WERI-Rb-1 (cell line): ENCODE measurements around the gene ADAMTS15.

Experiments used
- DNase-seq: peaks from one replicate; pipeline ENCODE4 v3.0.0-alpha.2; 2020
- H3K27ac ChIP-seq: fragments of 250-450 bp; sonication (Bioruptor Pico); 2 replicates; pipeline ENCODE4 v1.5.1; 2020; ENCODE audit warnings: mild to moderate bottlenecking, moderate library complexity
- H3K27me3 ChIP-seq: fragments of 250-450 bp; sonication (Bioruptor Pico); 2 replicates; pipeline ENCODE4 v1.5.1; 2021; ENCODE audit warnings: mild to moderate bottlenecking, low read depth, moderate library complexity; ENCODE audit not compliant: insufficient read depth, severe bottlenecking
- H3K36me3 ChIP-seq: fragments of 250-450 bp; sonication (Bioruptor Pico); 2 replicates; pipeline ENCODE4 v1.5.1; 2020; ENCODE audit warnings: mild to moderate bottlenecking, moderate library complexity
- H3K4me3 ChIP-seq: 2 replicates; pipeline ENCODE4 v1.5.1; 2011; ENCODE audit warnings: low read depth, mild to moderate bottlenecking, control low read depth, low read length
- H3K9me3 ChIP-seq: fragments of 250-450 bp; sonication (Bioruptor Pico); 2 replicates; pipeline ENCODE4 v1.5.1; 2021; ENCODE audit warnings: mild to moderate bottlenecking, moderate library complexity; ENCODE audit not compliant: severe bottlenecking
- TF ChIP-seq, protein P1 (sequence below): IDR thresholded peaks from 2 replicates; pipeline ENCODE4 v1.5.1; 2011; ENCODE audit warnings: low read depth, mild to moderate bottlenecking, control low read depth, inconsistent platforms, low read length

The ADAMTS15 gene

DNA sequence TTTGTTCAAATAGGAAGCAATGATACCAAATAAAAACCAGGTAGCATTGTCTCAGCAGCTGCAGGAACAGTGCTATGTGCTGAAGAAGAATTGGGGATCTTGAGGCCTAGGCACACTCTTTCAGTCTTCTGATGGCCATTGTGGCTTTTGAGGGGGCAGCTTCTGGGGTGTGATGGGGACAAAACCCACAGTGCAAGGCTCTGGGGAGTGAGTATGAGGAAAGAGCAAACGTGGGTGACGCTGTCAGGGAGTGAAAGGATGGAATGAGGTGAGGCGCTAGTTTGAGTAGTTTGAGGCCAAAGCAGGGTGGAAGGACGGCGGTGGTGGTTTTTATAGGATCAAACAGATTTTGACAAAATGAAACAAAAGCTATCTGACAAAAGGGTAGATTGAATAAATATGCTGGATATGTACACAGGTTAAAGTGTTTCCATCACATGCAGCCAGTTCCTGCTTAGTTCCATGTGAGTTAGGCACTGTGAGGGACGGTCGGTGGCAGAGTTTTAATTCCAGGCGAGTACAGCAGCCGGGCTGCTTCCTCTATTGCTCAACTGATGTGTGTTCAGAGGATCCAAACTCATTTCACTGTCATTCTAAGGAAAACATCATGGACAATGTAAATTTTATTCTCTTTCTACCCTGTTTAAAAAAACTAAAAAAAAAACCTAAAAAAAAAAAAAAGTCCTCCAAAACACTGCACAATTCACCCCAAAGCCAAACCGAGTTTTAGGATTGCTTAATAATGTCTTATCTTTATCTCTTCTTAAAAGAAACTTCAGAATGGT is 18.9 kb downstream of the ADAMTS15 start:
- Histone ChIP-seq H3K27me3 (no peaks in the 10 kb centered on the region), H3K9me3 (no peaks in the 10 kb centered on the region), H3K4me3 (no peak overlapping the region), H3K36me3 (no peaks in the 10 kb centered on the region), H3K27ac (no peak overlapping the region)
- TF ChIP-seq, protein P1, sequence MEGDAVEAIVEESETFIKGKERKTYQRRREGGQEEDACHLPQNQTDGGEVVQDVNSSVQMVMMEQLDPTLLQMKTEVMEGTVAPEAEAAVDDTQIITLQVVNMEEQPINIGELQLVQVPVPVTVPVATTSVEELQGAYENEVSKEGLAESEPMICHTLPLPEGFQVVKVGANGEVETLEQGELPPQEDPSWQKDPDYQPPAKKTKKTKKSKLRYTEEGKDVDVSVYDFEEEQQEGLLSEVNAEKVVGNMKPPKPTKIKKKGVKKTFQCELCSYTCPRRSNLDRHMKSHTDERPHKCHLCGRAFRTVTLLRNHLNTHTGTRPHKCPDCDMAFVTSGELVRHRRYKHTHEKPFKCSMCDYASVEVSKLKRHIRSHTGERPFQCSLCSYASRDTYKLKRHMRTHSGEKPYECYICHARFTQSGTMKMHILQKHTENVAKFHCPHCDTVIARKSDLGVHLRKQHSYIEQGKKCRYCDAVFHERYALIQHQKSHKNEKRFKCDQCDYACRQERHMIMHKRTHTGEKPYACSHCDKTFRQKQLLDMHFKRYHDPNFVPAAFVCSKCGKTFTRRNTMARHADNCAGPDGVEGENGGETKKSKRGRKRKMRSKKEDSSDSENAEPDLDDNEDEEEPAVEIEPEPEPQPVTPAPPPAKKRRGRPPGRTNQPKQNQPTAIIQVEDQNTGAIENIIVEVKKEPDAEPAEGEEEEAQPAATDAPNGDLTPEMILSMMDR = no peak
- no peak for DNase-seq

DNA sequence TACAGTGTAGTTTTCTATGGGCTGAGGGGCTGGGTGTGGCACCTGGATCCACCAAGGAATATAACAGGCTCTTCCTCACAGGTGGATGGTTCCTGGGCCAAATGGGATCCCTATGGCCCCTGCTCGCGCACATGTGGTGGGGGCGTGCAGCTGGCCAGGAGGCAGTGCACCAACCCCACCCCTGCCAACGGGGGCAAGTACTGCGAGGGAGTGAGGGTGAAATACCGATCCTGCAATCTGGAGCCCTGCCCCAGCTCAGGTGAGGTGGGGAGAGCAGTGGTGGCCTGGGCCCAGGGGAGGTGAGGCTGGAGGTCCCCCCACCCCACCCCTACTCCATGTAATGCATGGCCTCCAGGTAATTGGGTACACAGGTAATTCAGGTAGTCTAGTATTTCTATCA is 20.7 kb downstream of the ADAMTS15 start:
- H3K4me3 ChIP-seq = no peak overlapping the region
- no peak for DNase-seq
- H3K27ac ChIP-seq = no peak overlapping the region
- no peaks in the 10 kb centered on the region for H3K36me3 ChIP-seq
- no peaks in the 10 kb centered on the region for H3K27me3 ChIP-seq
- H3K9me3 ChIP-seq = no peaks in the 10 kb centered on the region
- TF ChIP-seq, protein P1 = no peak

DNA sequence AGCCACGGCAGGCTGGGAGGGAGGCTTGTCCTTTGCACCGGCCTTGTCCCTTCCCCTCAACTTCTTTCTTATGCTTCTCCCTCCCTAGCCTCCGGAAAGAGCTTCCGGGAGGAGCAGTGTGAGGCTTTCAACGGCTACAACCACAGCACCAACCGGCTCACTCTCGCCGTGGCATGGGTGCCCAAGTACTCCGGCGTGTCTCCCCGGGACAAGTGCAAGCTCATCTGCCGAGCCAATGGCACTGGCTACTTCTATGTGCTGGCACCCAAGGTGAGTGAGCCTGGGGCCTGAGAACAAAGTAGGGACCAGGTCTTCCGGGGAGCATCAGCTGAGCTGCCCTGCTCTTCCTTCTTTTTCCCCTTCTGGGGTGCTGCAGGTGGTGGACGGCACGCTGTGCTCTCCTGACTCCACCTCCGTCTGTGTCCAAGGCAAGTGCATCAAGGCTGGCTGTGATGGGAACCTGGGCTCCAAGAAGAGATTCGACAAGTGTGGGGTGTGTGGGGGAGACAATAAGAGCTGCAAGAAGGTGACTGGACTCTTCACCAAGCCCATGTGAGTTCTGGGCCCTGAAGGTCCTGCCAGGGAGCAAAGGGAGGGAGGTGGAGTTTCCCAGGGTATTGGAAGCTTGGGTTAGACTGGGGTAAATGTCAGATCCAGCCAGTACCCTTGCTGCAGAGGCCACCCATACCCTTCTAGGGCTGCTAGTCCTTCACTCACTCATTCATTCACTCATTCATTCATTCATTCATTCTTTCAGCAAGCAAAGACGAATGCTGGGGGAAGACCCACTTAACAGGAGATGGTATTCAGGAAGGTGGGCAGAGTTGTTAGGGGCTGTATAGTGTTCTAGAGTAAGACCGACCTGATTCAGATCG is 22.6 kb downstream of the ADAMTS15 start:
- no peak for DNase-seq
- Histone ChIP-seq H3K27ac (no peak overlapping the region), H3K9me3 (no peaks in the 10 kb centered on the region), H3K27me3 (no peaks in the 10 kb centered on the region), H3K36me3 (no peaks in the 10 kb centered on the region), H3K4me3 (no peak overlapping the region)
- TF ChIP-seq, protein P1 = no peak

DNA sequence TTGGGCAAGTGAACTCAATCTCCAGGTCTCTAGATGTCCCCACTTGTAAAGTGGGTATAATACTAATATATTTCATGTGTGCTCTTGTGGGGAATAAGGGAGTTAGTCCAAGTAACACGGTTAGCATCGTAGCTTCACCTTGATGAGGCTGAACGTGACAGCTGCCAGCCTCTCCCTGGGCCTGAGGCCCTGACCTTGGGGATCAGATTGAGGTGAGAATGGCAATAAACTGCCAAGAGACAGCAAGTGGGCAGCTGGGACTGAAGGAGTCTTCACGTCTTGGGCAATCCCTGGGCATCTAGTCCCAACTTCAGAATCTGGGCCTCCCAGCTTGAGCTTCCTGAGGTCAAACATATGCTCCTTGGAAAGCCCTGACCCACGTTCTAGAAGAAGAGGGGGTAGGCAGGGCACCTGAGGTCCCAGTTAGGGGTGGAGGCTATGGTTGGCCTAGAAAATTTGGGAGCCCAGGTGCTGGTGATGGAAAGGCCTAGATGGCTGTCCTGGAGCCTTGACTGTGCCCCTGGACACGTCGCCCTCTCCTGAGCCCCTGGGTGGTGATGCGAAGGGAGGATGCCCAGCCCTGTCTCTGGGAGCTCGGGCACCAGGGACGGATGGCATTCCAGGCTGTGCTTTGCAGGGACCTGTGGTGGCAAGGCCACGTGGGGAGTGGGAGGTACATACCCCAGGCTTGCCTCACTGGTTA is 23.4 kb downstream of the ADAMTS15 start:
- Histone ChIP-seq H3K9me3 (no peaks in the 10 kb centered on the region), H3K36me3 (no peaks in the 10 kb centered on the region), H3K27me3 (no peaks in the 10 kb centered on the region), H3K27ac (no peak overlapping the region), H3K4me3 (no peak overlapping the region)
- DNase-seq = no peak
- TF ChIP-seq, protein P1 = no peak

DNA sequence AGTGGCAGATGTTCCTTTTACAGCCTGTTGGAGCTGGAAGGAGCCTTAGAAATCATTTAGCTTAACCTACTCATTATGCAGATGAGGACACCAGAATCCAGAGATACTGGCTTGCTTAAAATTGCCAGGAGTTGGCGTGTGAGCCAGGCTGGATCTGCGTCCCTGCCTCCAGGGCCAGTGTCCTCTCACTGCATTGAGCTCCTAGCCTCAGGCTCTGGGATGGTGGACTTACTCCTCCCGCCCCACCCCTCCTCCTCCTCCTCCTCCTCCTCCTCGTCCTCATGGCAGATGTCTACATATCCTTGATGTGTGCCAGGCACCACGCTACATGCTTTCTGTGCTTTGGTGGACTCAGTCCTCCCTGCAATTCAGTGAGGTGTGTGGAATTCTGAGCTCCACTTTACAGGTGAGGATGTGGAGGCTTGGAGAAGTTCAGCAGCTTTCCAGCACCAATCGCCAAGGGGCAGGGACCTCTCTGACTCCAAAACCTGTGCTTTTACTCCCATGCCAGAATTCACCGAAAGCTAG is 24.1 kb downstream of the ADAMTS15 start:
- Histone ChIP-seq H3K9me3 (no peaks in the 10 kb centered on the region), H3K4me3 (no peak overlapping the region), H3K36me3 (no peaks in the 10 kb centered on the region), H3K27me3 (no peaks in the 10 kb centered on the region), H3K27ac (no peak overlapping the region)
- TF ChIP-seq, protein P1 = no peak
- no peak for DNase-seq
